GM19239 (cell line): ENCODE data around the gene TP53I3.
"Not testable (repeated sequence)": the region's sequence is repeated elsewhere in the genome, so short reads cannot be mapped to it uniquely, and the experiment has no call there.

ENCODE experiments used
- DNase-seq: peaks from one replicate; pipeline ENCODE4 v3.0.0; 2011; ENCODE audit warnings: low spot score; ENCODE audit not compliant: insufficient read length
- FAIRE-seq: peaks from 2 replicates; lab custom pipeline; 2011; peaks lifted over from hg19 to GRCh38; lab: Jason Lieb, UNC

The TP53I3 gene

DNA sequence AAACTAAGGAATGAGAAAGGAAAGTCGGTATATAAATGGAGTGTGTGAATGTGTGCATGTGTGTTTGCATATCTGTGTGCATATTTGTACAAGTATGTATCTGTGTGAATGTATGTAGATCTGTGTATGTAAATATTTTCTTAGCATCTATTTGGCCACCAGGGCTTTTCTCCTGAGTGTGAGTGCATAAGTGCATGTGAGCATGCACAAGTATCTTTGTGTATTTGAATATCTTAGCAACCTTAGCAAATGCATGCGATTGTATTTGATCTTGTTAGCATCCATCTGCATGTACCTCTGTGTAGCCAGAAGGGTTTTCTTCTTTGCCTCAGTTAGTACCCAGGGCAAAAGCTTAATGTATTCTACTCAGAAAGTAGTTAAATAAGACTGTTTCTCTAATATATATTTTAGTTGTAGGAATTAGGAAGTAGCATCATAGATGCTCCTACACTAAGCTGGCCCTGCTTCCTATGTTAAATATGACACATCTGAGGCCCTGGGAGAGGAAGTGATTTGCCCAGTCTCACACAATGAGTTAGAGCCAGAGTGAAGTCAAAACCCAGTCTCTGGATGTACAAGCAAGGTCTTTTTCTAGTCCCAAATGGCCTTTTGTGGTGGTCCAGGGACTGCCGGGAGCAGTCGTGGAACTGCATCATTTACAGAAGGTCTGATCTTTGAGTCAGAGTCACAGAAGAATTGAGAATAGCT lies 25.9 kb downstream of the TP53I3 start:
- FAIRE-seq (peak; percentile 28), DNase-seq (no peak)

DNA sequence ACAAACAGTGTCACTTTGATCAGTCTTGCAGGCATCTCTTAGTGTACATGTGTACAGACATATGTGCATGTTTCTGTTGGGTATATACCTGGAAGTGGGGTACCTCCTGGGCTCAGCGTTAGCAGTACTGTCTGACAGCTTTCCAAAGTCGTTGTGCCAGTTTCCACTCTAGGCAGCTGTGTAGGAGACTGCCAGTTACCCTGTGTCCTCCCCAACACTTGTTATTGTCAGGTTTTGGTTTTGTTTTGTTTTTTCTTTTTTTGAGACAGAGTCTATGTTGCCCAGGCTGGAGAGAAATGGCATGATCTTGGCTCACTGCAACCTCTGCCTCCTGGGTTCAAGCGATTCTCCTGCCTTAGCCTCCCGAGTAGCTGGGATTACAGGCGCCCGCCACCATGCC lies 28.9 kb downstream of the TP53I3 start:
- no peak for DNase-seq
- no peak for FAIRE-seq

DNA sequence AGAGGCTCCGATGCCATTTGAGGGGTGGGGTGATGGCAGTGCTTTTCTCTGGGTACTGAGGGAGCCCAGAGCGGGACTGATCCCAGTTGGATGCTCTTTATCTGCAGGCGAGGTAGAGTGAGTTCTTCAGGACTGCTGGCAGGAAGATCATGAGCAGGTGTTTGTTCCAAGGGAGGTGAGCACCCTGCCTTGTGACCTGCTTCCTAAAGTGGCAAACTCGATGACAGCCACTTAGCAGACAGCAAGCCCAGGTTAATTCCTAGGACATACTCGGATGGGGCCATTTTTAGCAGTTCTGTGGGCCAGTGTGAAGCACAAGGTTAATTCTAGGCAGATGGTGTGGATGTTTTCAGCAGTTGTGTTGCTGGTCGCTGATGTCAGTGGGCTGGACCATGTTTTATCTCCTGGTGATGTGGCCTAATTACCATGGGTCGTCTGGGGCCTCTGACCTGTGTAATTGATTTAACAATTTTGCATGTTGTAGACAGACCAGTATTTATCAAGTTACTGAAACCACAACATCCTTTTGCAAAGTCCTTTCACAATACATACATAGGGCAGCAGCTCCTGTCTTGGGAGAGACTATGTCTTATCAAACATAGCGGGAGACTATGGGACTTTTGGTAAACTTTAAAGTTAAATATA lies 30.1 kb downstream of the TP53I3 start:
- no peak for DNase-seq
- no peak for FAIRE-seq

DNA sequence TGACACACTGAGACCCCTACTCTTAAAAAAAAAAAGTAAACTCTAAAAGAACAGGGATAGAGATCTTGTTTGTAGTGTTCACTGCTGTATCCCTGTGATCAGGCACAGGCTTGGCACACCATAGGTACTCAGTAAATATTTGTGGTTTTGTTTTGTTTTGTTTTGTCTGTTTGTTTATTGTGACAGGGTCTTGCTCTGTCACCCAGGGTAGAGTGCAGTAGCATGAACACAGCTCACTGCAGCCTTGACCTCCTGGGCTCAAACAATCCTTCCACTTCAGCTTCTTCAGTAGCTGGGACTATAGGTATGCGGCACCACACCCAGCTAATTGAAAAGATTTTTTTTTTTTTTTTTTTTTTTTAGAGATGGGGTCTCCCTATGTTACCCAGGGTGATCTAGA lies 31.7 kb downstream of the TP53I3 start:
- no peak for FAIRE-seq
- DNase-seq: no peak

DNA sequence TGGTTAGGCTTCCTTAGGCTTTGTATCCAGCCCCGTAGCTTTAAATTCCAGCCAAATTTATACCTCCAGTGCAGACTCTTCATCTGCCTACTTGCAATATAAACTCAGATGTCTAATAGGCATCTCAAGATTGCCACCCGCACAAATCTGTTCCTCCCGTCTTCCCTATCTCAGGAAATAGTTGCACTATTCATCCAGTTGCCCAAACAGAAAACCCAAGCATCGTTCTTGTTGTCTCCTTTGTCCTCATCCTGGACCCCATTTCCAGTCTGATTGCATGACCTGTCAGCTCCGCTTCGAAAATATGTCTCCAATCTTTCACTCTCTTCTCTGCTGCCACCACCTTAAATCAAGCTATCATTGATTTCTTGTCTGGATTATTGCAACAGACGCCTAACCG lies 32.8 kb downstream of the TP53I3 start:
- FAIRE-seq (no peak), DNase-seq (no peak)

DNA sequence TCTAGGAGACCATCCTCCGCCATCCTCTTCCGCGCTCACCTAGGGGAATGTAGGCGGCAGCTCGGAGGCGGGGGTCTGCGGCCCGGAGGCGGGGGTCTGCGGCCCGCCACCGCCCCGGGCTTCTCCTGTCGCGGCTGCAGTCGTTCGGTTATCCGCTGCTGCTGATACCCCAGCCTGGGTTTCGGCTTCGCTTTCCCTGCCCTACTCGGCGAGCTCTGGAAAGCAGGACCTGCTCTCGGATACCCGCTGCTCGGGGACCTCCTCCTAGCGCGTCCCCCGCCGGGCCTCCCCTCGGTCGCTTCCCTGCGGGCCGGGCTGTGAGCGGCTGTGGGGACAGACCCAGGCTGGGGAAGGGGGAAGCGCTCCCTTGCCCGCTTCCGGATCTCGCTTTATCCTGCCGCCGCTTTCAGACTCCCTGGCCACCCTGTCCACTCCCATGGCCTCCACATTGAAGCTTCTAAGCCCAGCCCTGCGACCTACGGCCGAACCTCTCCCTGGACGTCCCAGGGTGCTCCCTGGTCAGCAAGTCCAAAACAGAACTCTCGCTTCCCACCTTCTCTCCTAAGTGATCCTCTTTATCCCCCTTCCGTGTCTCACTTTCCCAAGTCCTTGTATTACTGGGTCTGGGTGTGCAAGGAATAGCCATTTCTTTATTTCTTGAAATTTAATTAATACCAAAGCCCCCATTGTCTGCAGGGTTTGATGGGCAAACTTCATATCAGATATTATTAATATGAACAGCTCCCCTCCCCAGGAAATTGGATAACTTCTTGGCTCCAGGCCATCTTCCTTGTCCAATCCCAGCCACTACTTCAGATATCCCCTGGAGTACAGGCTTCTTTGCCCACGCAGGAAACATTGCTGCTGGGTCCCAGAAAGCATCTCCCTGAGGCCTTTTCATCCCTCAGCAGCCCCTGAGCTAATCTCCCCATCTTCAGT lies 34.3 kb downstream of the TP53I3 start:
- DNase-seq: no peak
- FAIRE-seq: no peak

DNA sequence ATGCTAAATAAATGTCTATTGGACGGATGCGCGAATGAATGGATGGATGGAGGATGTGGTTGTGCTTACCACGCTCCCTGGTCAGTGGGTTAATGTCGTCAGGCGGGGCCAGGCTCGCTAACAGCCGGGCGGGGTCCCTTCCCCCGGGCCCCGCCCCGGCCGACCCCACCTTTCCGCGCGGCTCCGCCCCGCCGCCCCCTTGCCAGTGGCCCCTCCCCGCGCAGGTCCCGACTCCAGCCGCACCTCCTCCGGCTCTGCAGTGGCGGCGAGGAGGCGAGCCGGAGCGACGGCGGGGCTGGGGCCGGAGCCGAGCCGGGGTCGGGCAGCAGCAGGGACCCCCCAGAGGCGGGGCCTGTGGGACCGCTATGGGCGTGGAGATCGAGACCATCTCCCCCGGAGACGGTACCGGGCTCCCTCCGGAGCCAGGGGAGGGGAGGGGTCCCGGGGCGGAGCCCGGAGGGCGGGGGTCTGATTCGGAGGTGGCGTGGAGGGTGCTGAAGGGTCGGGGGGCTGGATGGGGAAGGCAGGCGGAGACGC lies 35.1 kb downstream of the TP53I3 start, which contains the start of gene FKBP1B:
Gene FKBP1B (plus strand): TSS at position 257 of the 537 bp plus-strand sequence. CDS start 109 bp downstream, at position 366.
- FAIRE-seq (no peak), DNase-seq (peak; percentile 19)

DNA sequence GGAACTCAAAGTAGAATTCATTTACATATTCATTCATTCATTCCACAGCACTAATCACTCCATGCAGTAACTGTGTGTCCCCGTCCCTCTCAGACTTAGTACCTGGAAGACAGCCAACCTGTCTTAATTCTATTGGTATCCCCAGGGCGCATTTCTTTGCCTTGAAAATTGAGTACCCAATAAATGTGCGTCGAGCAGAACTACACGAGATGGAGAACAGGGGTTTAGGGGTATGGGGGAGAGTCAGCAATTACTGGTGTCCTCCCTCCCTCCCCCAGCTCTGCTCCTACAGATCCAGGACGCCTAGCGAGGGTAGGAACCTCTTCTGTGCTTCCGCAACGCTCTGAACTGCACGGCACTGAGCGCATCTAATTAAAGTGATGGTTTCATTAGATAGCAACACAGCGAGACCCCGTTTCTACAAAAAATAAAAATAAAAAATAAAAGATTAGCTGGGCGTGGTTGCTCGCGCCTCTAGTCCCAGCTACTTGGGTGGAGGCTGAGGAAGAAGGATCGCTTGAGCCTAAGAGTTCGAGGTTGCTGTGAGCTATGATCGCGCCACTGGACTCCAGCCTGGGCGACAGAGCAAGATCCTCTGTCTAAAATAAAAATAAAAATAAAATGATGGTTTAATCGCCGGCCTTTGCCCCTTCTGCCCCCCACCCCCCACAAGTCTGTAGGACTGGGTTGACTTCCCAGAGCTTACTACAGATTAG lies 35.7 kb downstream of the TP53I3 start:
- FAIRE-seq: no peak
- DNase-seq: no peak

DNA sequence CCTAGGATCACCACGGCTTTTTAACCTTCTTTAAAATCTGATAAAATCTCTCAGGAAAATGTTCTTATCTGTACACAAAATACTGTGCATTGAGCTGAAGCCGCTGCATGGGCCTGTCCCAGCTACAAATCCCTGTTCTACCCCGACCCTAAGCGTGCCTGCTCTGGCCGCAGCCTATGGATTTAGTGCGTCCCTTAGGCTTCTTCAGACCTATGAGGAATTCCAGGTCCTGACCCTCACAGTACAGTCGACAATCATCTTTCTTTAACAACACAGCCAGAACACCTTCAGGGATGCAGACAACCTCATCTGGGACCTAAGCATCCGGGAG lies 37.0 kb downstream of the TP53I3 start:
- FAIRE-seq: no peak
- DNase-seq: no peak

DNA sequence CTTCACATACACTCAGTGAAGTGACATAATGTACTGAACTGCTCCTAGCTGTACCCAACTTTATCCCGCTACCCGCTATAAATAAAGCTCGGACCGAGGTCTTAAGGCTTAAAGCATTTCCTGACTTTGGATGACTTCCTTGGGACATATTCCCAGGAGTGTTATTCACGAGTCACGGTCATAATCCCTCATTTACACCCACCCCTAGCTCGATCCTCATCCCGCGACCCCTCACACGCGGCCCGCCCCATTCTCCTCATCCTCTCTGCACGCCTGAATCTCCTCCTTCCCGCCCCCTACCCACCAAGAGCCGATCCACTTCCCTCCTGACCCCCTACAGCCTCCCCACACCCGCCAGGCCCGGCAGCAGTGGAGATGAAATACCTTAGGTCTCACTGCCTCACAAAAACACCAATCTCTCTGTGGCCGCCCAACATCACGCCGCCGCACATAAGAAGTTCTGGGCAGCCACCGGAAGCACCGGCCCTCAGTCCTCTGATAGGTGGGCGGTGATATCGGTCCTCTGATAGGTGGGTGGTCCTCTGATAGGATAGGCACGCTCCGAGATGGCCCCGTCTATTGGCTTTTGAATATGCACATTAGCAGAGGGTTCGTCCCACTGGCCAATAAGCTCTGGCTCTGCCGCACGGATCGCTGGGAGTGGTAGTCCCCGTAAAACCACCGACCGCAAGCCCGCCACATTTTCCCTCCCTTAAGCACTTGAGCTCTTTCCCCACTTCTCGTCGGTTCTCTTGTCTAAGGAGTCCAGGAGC lies 37.5 kb downstream of the TP53I3 start, which contains the start of gene WDCP:
Gene WDCP (minus strand): TSS at position 462 of the 773 bp plus-strand sequence. CDS start 7,897 bp downstream, outside the sequence.
- peak; percentile 84 for DNase-seq
- FAIRE-seq: peak; percentile 97

DNA sequence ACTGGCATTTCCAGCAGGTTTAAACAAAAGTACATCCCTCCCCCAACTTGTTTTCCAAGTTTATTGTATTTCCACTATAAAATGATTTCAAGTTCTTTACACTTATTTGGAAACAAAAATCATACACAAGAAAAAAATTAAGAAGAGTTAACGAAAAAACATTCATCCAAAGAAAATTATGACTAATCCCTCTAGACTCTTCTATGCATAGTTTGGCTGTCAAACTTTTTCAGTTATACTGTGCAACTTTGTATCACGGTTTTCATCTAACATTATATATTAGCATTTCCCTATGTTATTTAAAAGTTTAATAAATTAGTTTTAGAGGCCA lies 38.1 kb downstream of the TP53I3 start:
- FAIRE-seq (no peak), DNase-seq (no peak)

DNA sequence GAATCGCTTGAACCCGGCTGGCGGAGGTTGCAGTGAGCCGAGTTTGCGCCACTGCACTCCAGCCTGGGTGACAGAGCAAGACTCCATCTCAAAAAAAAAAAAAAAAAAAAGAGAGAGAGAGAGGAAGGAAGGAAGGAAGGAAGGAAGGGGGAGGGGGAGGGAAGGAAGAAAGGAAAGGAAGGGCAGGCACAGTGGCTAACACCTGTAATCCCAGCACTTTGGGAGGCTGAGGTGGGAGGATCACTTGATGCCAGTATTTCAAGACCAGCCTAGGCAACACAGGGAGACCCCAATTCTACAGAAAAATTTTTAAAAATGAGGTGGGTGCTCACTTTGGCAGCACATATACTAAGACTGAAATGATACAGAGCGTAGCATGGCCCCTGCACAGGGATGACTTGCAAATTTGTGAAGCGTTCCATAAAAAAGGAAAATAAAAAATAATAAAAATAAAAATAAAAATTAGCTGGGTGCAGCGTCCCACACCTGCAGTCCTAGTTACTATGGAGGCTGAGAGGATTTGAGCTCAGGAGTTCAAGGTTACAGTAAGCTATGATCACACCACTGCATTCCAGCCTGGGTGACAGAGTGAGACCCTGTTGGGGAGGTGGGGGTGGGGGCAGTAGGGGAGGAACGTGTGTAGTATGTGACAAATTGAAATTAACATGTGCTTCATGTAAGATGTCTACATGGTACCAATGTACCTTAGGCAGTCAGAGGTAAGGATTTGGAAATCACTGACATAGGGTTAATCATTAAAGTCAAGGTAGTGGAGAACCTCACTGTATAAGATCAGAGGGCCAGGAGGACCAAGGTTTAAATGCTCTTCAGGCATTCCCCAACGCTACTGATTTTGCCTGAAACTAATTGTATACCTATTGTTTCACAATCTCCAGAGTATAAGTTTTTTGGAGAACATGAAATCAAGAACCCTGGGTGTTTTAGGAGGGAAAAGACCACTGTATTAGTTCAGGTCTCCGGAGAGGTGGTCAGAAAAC lies 38.8 kb downstream of the TP53I3 start:
- FAIRE-seq (no peak), DNase-seq (no peak)

DNA sequence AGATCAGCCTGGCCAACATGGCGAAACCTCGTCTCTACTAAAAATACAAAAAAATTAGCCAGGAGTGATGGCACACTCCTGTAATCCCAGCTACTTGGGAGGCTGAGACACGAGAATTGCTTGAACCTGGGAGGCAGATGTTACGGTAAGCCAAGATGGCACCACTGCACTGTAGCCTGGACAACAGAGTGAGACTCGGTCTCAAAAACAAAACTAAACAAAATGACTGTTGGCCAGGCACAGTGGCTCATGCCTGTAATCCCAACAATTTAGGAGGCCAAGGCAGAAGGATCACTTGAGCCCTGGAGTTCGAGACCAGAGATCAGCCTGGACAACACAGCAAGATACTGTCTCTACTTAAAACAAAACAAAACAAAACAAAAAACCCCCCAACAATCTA lies 41.5 kb downstream of the TP53I3 start:
- not testable (repeated sequence) for FAIRE-seq, DNase-seq

DNA sequence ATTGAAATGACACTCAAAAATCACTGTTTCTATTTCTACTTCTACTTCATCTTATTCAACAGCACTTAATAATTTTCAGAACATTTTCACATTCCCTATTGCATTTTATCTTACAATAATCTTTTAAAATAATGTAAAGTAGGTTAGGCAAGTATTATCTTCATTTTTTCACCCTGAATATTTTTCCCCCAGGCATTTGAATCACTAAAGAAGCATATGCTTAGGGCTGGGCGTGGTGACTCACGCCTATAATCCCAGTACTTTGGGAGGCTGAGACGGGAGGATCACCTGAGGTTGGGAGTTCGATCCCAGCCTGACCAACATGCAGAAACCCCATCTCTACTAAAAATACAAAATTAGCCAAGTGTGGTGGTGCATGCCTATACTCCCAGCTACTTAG lies 44.1 kb downstream of the TP53I3 start:
- FAIRE-seq (no peak), DNase-seq (no peak)

DNA sequence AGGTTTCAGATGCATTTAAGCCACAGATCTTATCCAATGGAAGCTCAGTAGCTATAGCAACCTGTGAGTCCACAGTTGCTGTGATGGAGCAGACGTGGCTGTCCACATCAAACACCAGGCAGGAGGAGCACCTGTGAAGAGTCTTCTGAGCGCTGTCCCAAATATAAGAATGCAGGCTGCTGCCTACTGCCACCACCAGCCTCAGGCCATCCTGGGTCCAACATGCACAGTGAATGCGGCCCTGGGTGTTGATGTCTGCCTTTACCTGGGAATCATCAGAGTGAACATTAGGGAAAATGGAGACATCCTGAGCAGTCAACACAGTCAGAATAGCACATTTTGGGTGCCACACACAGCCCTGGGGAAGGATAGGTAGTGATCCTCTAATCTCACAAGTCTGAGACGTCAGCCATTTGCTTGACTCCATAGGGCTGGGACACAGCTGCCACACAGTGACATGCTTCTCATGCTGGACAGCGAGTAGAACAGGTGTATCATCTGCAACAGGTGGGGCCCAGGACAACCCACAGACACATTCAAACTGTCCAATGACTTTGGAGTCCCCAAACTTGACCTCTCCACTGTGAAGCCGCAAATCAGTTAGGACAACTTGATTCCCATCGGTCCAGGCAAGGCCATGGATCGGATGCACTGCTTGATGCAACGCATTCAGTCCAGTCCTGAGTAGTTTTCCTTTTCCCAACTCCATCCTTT lies 45.7 kb downstream of the TP53I3 start:
- FAIRE-seq: no peak

More for the DNA sequence above, 45.7 kb downstream of the TP53I3 start:
- no peak for DNase-seq
